ENCODE results near the gene SCUBE1. TPM values are rescaled to one million over a fixed set of nuclear protein-coding genes. Genes with fewer than 3 reads are reported as not detected.

The SCUBE1 gene
- total RNA-seq, 1 experiment from 2014 or later, result 0.54 TPM

- no peak overlapping the region for H3K27ac Mint-ChIP-seq (ENCODE audit: unreplicated experiment)
- no peaks in the 10 kb centered on the region for H3K9me3 Mint-ChIP-seq (ENCODE audit: low read depth, unreplicated experiment)
- BruUV-seq (replicated peaks), result no TSS peak
- intact Hi-C loops (cut with micrococcal nuclease; ENCODE audit: unreplicated experiment), result no loop called here
- no peaks in the 10 kb centered on the region for H3K36me3 Mint-ChIP-seq (ENCODE audit: insufficient read depth, unreplicated experiment)
- no peaks in the 10 kb centered on the region for H3K4me1 Mint-ChIP-seq (ENCODE audit: low read depth, unreplicated experiment)
- no peak overlapping the region for H3K4me3 Mint-ChIP-seq (ENCODE audit: low read depth, unreplicated experiment)
- TF ChIP-seq CTCF (IDR thresholded peaks at IDR 0.05; ENCODE audit: unreplicated experiment), result no peak
- DNase-seq, result no peak
- CTCF ChIA-PET, result interaction anchor here (1.3 kb wide), 1 partner anchor 11 kb away, joined by 3 read pairs; no protein-coding TSS in a partner anchor
- H3K27me3 Mint-ChIP-seq (ENCODE audit: unreplicated experiment), result peaks cover 75% of the 10 kb centered on the region
These were observed 130.1 kb downstream of the SCUBE1 start for GRCh38 chr22:43213051-43213450.

DNA sequence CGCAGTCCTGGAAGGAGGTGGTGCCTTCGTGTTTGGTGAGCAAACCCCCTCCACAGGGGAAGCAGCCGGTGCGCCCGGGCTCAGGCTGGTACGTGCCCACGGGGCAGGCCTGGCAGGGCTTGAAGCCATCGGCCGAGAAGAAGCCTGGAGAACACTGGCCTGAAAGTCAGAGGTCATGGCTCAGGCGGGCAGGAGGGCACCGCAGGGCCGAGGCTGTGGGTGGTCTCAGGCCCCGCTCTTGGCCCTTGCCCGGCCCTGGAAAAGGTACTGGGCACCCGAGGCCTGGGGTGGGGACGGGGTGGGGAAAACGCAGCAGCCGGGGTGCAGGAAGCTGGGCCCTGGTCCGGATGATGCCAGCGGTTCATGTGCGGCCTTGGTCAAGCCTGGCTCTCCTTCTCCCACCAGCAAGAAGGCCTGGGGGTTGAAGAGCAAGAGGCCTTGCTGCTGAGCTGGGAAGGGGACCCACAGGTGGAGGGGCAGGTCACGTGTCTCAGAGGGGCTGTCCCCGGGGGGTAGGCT, 130.7 kb downstream of the SCUBE1 start:
- H3K4me3 Mint-ChIP-seq (ENCODE audit: low read depth, unreplicated experiment), result no peak overlapping the region

DNA sequence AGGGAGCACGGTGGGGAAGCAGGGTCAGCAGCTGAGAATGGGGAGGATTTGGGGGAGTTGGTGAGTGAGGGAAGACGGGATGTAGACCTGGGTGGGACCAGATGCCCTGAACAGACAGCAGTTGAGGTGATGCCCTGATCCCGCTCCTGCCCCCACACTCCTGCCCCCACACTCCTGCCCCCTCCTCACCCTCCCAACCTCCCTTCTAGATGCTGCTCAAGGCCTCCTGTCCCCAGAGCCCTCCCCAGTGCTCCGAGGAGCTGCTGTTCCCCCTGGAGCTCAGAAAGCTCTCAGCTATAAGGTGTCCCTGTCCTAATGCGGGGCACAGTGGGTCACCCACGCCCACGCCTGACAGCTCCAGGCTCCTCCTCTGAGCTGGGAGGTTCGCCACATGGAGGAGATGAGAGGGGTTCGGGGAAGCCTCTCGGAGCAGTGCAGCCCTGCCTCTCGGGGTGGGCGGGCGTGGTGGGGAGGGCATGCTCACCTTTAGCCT, 131.2 kb downstream of the SCUBE1 start:
- H3K36me3 Mint-ChIP-seq (ENCODE audit: insufficient read depth, unreplicated experiment), result no peaks in the 10 kb centered on the region
- peaks cover 75% of the 10 kb centered on the region for H3K27me3 Mint-ChIP-seq (ENCODE audit: unreplicated experiment)
- CTCF ChIA-PET, result interaction anchor here (0.6 to 1.3 kb wide), 6 partner anchors 12 to 955 kb away, joined by 3 to 8 read pairs (median 4); no protein-coding TSS in a partner anchor
- intact Hi-C loops (cut with micrococcal nuclease; ENCODE audit: unreplicated experiment), result no loop called here
- no peak overlapping the region for H3K27ac Mint-ChIP-seq (ENCODE audit: unreplicated experiment)
- BruUV-seq (replicated peaks), result no TSS peak
- H3K9me3 Mint-ChIP-seq (ENCODE audit: low read depth, unreplicated experiment), result no peaks in the 10 kb centered on the region
- no peak for TF ChIP-seq CTCF (IDR thresholded peaks at IDR 0.05; ENCODE audit: unreplicated experiment)
- no peak overlapping the region for H3K4me3 Mint-ChIP-seq (ENCODE audit: low read depth, unreplicated experiment)
- DNase-seq, result no peak
- H3K4me1 Mint-ChIP-seq (ENCODE audit: low read depth, unreplicated experiment), result no peaks in the 10 kb centered on the region

More for the DNA sequence above, 130.7 kb downstream of the SCUBE1 start:
- intact Hi-C loops (cut with micrococcal nuclease; ENCODE audit: unreplicated experiment), result no loop called here
- no peak for TF ChIP-seq CTCF (IDR thresholded peaks at IDR 0.05; ENCODE audit: unreplicated experiment)
- BruUV-seq (replicated peaks), result no TSS peak
- H3K4me1 Mint-ChIP-seq (ENCODE audit: low read depth, unreplicated experiment), result no peaks in the 10 kb centered on the region
- H3K36me3 Mint-ChIP-seq (ENCODE audit: insufficient read depth, unreplicated experiment), result no peaks in the 10 kb centered on the region
- CTCF ChIA-PET, result interaction anchor here (0.7 to 1.3 kb wide), 3 partner anchors 12 to 955 kb away, joined by 3 to 8 read pairs (median 6); no protein-coding TSS in a partner anchor
- H3K27ac Mint-ChIP-seq (ENCODE audit: unreplicated experiment), result no peak overlapping the region
- H3K9me3 Mint-ChIP-seq (ENCODE audit: low read depth, unreplicated experiment), result no peaks in the 10 kb centered on the region
- DNase-seq, result no peak
- peaks cover 75% of the 10 kb centered on the region for H3K27me3 Mint-ChIP-seq (ENCODE audit: unreplicated experiment)

DNA sequence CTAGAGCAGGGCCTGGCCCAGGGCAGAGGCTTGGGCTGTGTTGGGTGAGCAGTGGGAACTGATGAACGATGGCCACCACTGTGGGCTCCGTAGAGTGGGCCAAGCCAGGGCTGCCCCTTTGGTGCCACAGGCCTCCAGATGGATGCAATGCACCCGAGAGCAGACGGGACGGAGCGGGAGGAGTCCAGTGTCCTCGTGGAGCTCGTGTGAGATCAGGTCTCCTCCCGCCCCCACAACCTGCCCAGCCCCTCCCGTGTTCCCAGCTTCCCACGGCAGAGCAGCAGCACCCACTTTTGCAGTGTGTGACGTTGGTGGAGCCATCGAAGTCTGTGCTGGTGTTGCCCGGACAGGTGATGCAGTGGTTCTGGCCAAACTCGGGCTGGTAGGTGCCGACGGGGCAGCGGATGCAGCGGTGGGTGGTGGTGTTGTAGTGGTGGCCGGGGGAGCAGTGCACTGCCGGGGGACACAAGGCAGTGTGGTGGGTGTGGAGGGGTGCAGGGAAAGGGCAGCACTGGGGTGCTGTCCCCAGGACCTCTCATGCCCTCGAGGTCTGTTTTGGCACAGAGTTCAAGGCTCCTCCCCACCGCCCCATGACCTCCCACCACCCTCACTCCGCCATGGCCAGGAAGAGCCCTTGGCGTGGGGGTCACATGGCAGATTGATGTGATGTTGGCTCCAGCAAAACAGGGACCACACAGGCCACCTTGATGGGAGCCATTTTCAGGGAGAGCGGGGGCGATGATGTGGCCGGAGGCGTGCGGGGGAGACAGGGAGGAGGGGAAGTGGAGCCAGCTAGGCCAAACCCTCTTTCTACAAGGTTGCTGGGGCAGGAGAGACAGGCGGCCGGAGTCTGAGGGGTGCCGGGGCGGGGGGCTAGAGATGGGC, 132.3 kb downstream of the SCUBE1 start:
- Mint-ChIP-seq H3K27me3 (ENCODE audit: unreplicated experiment) (peaks cover 76% of the 10 kb centered on the region), H3K4me1 (ENCODE audit: low read depth, unreplicated experiment) (no peaks in the 10 kb centered on the region), H3K9me3 (ENCODE audit: low read depth, unreplicated experiment) (no peaks in the 10 kb centered on the region), H3K36me3 (ENCODE audit: insufficient read depth, unreplicated experiment) (no peaks in the 10 kb centered on the region), H3K4me3 (ENCODE audit: low read depth, unreplicated experiment) (no peak overlapping the region), H3K27ac (ENCODE audit: unreplicated experiment) (no peak overlapping the region)
- no peak for TF ChIP-seq CTCF (IDR thresholded peaks at IDR 0.05; ENCODE audit: unreplicated experiment)
- intact Hi-C loops (cut with micrococcal nuclease; ENCODE audit: unreplicated experiment), result no loop called here
- BruUV-seq (replicated peaks), result no TSS peak
- DNase-seq, result no peak
- CTCF ChIA-PET, result interaction anchor here (0.6 to 0.8 kb wide), 3 partner anchors 14 to 822 kb away, joined by 4 read pairs; no protein-coding TSS in a partner anchor
